Thyroid gland (tissue), 4 donors: ENCODE data around the gene PLXDC2. TPM values are rescaled to one million over a fixed set of nuclear protein-coding genes. Genes with fewer than 3 reads are reported as not detected.

Source experiments
- DNase-seq, 2 donors: peaks; one replicate each; pipeline ENCODE4 v3.0.0-alpha.2; 2019
- H3K27ac ChIP-seq, 3 donors: fragments of 200-600 bp; sonication (generic); 1 replicate in 2 of 3; 2 replicates in 1 of 3; pipeline ENCODE4 v1.5.1; 2016 to 2019; ENCODE audit warnings: mild to moderate bottlenecking in 1 of 3, moderate library complexity in 1 of 3
- H3K27me3 ChIP-seq: fragments of 200-600 bp; sonication (generic); one replicate; pipeline ENCODE4 v1.5.1; 2019
- H3K36me3 ChIP-seq, 2 donors: fragments of 200-600 bp; sonication (generic); one replicate each; pipeline ENCODE4 v1.5.1; 2016 to 2019
- H3K4me1 ChIP-seq, 2 donors: fragments of 200-600 bp; sonication (generic); one replicate each; pipeline ENCODE4 v1.5.1; 2017 to 2019
- H3K4me3 ChIP-seq, 3 donors: fragments of 200-600 bp; sonication (generic); replicated peaks in 1 of 3; 1 replicate in 2 of 3; 2 replicates in 1 of 3; pipeline ENCODE4 v1.5.1; 2016; ENCODE audit warnings: mild to moderate bottlenecking in 1 of 3
- H3K9me3 ChIP-seq: fragments of 200-600 bp; sonication (generic); one replicate; pipeline ENCODE4 v1.5.1; 2017
- CTCF ChIP-seq, 6 experiments: fragments of 200-600 bp in 3 of 6; fragments of 450-650 bp in 3 of 6; sonication (generic) in 3 of 6; IDR thresholded peaks; one replicate each; pipeline ENCODE4 v1.5.1; 2016 to 2019; ENCODE audit warnings: antibody characterized with exemption in 6 of 6, mild to moderate bottlenecking in 2 of 6, inconsistent platforms in 1 of 6, moderate library complexity in 1 of 6
- POLR2A ChIP-seq, 2 donors: fragments of 450-650 bp; IDR thresholded peaks; one replicate each; pipeline ENCODE4 v1.6.1; 2017; ENCODE audit warnings: antibody characterized with exemption in 2 of 2, mild to moderate bottlenecking in 2 of 2, moderate library complexity in 1 of 2
- WGBS, 2 donors: methylation state at CpG; one replicate each; pipeline ENCODE4 v1.1.5; 2017; 5-methylcytosine and 5-hydroxymethylcytosine counted together
- intact Hi-C: fragments of 100-400 bp; cut with DNase I; formaldehyde crosslinking; loops from one replicate; pipeline ENCODE4 v1.15.1; 2023
- total RNA-seq, 4 donors: library from RNA; depleted of rRNA; stranded (reverse); fragments of >200 nt; gene quantifications; one replicate each; pipeline ENCODE4 v1.2.3, GENCODE V29; 2016

Gene PLXDC2
- total RNA-seq, 4 donors from 2014 or later: 44.6 to 91.0 (median 47.6) TPM

- Histone ChIP-seq H3K4me3 (no peak overlapping the region), H3K9me3 (no peaks in the 10 kb centered on the region), H3K27ac (no peak overlapping the region), H3K36me3 (no peaks in the 10 kb centered on the region), H3K4me1 (peaks cover under 1 to 7% of the 10 kb centered on the region in 2 donors), H3K27me3 (no peaks in the 10 kb centered on the region)
- TF ChIP-seq CTCF (IDR thresholded peaks at IDR 0.05): no peak
- TF ChIP-seq POLR2A (IDR thresholded peaks at IDR 0.05): no peak
- intact Hi-C loops: no loop called here
- no peak for DNase-seq
Observed at GRCh38 chr10:19958787-19959186, 142.6 kb downstream of the PLXDC2 start.

GRCh38 chr10:19961076-19962053, 145.1 kb downstream of the PLXDC2 start:
- DNase-seq: no peak
- TF ChIP-seq CTCF (IDR thresholded peaks at IDR 0.05) (no peak), POLR2A (IDR thresholded peaks at IDR 0.05) (no peak)
- H3K27ac ChIP-seq: no peak overlapping the region
- no peaks in the 10 kb centered on the region for H3K27me3 ChIP-seq
- peaks cover 4 to 7% of the 10 kb centered on the region in 2 donors for H3K4me1 ChIP-seq
- H3K9me3 ChIP-seq: no peaks in the 10 kb centered on the region
- H3K36me3 ChIP-seq: no peaks in the 10 kb centered on the region
- intact Hi-C loops: no loop called here
- 91 to 94% methylated on average over 7 of the region's 7 CpGs for WGBS, 2 donors
- H3K4me3 ChIP-seq: no peak overlapping the region

- intact Hi-C loops: no loop called here
- Histone ChIP-seq H3K27me3 (no peaks in the 10 kb centered on the region), H3K27ac (no peak overlapping the region), H3K9me3 (no peaks in the 10 kb centered on the region), H3K36me3 (no peaks in the 10 kb centered on the region), H3K4me3 (no peak overlapping the region), H3K4me1 (peaks cover 0 to 4% of the 10 kb centered on the region in 2 donors)
- 75 to 83% methylated on average over 2 of the region's 2 CpGs for WGBS, 2 donors
- TF ChIP-seq POLR2A (IDR thresholded peaks at IDR 0.05): no peak
- no peak for TF ChIP-seq CTCF (IDR thresholded peaks at IDR 0.05)
- DNase-seq: no peak
Observed at GRCh38 chr10:19964625-19965024, 148.4 kb downstream of the PLXDC2 start.

- Histone ChIP-seq H3K9me3 (no peaks in the 10 kb centered on the region), H3K4me1 (peaks cover 11 to 14% of the 10 kb centered on the region in 2 donors), H3K27ac (no peak overlapping the region), H3K36me3 (no peaks in the 10 kb centered on the region), H3K27me3 (no peaks in the 10 kb centered on the region), H3K4me3 (no peak overlapping the region)
- DNase-seq: no peak
- TF ChIP-seq POLR2A (IDR thresholded peaks at IDR 0.05) (no peak), CTCF (IDR thresholded peaks at IDR 0.05) (no peak)
- WGBS, 2 donors: 80 to 84% methylated on average over 7 of the region's 7 CpGs
- intact Hi-C loops: no loop called here
Observed at GRCh38 chr10:19966751-19967150, 150.5 kb downstream of the PLXDC2 start.

- Histone ChIP-seq H3K27me3 (no peaks in the 10 kb centered on the region), H3K9me3 (no peaks in the 10 kb centered on the region), H3K27ac (no peak overlapping the region), H3K4me1 (peaks cover 11 to 14% of the 10 kb centered on the region in 2 donors), H3K4me3 (no peak overlapping the region), H3K36me3 (no peaks in the 10 kb centered on the region)
- no peak for DNase-seq
- intact Hi-C loops: no loop called here
- WGBS, 2 donors: 73 to 78% methylated on average over 3 of the region's 3 CpGs
- TF ChIP-seq POLR2A (IDR thresholded peaks at IDR 0.05) (no peak), CTCF (IDR thresholded peaks at IDR 0.05) (no peak)
Observed at GRCh38 chr10:19967981-19968380, 151.7 kb downstream of the PLXDC2 start.
